Smooth muscle cell of the brain vasculature (primary cell): ENCODE data around the gene ZFP57.

Experiments used
- DNase-seq: peaks from one replicate; pipeline ENCODE4 v3.0.0-alpha.2; 2012; ENCODE audit warnings: low read depth, low spot score

Gene ZFP57

DNA sequence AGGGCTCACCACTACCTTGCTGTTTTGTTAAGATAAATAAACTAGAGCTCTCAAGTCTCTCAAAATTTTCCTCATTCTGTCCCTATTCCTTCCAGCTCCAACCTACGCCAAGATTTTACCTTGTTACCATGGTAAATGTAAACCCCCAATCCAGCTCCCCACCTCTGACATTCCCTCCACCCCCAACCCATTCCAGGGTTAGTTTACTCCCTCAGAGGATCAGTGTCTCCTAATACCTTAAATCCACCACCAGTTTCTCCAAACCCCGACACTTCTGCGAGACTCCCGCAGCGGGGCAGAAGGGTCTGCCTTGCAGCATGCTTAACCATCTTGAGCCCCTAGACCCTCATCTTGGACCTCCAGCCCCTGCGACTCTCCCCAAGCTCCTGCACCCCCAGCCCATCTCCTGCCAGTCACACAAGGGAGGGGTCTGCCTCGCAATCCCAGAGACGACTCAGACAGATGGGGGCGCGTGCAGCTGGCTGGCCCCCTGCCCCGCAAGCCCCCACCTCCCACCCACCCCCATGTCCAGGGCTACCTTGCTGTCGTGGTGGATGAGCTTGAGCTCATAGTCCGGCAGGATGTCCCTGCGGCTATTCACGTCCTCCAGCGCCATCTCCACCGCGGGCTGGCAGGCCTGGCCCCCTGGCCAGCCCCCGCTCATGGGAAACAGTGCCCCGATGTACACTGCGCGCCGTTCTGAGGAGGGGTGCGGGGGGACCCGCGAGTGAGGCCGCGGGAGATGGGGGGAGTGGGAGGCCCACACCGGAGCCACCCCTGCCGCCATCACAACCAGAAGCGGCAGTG lies 53.8 kb downstream of the ZFP57 start:
- no peak for DNase-seq

DNA sequence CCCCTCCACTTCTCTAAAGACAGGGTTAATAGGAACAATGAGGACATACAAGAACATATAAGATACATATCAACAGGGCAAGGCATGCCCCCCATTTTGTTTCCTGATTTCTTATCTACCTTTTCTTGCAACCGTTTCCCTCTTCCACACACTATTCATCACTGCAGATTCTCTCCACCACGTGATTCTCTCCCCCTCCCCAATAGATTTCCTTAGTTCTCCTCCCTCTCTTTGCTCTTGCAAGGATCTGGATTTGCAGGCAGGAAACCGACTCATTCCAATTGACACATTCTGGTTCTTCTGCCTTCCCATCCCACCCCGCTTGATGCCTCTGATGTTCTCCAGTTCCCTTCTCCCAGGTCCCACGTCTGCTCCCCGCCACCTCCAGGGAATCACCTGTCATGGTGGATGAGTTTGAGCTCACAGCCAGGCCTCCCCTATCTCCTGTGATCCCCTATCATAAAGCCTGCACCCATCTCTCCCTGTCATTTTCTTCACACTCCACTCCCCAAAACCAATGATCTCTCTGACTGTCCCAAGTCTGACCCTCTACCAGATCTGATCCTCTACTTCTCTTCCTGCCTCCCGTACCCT lies 55.5 kb downstream of the ZFP57 start:
- no peak for DNase-seq

DNA sequence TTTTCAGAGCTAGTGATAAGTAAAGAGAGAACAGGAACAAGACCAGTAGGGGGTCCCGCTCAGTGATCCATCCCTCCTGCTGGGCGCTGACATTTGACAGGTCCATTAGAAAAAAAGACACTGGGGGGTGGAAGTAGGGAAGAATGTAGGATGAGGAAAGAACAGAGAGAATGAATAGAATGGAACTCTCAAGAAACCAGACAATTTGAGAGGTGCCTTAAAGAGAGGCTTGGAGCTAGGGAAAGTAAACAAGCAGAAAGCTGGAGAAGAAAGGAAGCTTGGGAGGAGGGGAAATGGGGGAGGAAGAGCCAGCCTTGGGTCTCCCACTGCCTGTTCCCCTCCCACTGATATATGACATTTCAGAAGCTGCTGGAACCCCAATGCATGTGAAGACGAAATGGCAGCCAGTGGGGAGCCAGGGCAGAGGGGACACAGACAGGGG lies 56.4 kb downstream of the ZFP57 start:
- no peak for DNase-seq
